GM18517 (cell line): ENCODE results near the gene KRT35.

Experiments used
- ATAC-seq: cut with Tn5 transposase; IDR thresholded peaks from one replicate; pipeline ENCODE4 v1.9.1; 2021; ENCODE audit warnings: mild to moderate bottlenecking, moderate library complexity; ENCODE audit not compliant: unreplicated experiment

The KRT35 gene

DNA sequence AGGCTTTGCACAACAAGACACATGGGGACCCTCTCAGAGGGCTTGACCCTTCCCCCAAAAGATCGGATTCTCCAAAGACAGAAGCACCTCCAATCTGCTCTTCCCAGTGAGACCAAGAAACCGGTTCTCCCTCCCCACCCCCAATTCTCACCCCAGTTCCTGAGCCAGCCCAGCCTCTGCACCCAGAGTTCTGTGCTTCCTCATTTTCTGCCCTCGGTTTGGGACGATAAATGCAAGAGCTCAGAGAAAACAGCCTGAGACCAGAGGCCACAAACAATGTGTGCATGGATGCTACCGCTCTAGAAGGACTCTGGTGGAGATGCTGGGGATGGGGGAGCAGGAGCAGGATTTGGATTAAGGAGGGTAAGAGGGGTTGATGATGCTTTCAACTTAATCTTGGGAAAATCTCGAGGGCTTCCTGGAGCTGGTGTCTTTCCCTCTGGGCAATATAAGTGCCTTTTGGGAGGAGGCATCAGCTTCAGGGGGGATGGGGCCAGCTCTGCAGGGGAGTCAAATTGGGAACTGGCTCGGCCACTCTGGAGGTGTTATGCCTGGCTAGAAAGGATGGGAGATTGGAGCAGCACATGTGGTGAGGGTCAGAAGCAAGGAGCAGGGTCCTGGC is 31.7 kb upstream of the KRT35 start:
- ATAC-seq = no peak

DNA sequence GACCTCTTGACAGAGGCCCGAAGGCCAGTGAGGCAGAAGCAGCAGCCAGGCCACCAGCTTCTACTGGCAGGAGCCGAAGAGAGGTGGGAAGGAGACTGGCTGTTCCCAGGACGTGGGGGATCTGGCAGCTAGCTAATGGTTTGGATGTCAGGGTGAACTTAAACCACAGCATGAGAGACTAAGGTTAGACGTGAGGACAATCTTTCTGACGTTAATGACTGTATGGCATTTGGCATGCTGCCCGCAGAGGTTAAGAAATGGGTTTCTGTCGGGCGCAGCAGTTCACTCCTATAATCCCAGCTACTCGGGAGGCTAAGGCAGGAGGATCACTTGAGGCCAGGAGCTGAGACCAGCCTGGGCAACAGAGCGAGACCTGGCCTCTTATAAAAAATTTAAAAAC is 30.8 kb upstream of the KRT35 start:
- no peak for ATAC-seq

DNA sequence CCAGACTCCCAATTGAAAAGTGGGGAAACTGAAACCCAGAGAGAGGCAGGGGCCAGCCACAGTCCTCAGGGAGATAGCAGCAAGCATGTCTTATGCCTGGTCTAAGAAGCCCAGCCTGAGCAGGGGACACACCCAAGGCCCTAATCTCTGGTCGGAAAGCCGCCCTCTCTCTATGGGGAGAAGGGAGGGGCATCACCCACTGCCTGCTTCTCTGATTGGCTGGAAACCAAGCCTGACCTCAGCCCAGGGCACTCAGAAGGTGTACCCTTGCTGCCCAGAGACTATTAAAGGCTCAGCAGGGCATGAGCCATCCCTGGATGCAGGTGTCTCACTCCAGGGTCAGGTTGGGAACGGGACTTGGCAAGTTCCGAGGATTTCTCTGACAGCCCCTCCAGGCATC is 30.2 kb upstream of the KRT35 start:
- ATAC-seq = no peak

DNA sequence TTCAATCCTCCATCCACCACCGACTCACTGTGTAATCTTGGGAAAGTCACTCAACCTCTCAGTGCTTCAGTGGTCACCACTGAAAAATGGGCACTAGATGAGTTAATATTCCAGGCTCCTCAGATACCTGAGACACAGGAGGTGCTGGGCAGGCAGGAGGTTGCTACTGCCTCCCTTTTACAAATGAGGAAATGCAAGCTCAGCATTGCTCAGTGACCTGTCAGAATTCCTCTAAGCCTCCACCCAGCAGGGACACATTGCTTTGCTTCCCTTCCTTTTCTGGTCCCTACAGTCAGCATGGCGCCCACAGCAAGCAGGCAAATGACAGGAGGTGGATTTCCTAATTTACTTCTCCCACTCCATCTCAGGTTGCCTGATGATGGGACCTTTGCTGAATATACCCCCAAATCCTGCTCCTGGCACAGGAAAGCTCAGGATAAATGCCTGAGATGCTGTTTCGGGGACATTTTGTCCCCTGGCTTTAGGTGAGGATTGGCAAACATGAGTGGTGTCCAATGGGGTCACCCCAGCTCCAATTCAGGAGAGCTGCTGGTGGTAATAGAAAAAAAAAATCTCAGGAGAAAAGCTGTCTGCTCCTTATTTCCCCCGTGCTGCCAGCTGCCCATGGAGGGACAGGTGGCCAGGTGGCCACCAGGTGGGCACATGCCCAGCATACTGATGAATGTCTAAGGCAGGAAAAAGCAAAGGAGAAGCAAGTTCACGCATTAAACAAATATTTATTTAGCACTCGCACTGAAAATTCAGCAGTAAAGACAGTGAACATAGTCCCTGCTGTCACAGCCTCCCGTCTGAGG is 29.5 kb upstream of the KRT35 start:
- ATAC-seq = no peak

DNA sequence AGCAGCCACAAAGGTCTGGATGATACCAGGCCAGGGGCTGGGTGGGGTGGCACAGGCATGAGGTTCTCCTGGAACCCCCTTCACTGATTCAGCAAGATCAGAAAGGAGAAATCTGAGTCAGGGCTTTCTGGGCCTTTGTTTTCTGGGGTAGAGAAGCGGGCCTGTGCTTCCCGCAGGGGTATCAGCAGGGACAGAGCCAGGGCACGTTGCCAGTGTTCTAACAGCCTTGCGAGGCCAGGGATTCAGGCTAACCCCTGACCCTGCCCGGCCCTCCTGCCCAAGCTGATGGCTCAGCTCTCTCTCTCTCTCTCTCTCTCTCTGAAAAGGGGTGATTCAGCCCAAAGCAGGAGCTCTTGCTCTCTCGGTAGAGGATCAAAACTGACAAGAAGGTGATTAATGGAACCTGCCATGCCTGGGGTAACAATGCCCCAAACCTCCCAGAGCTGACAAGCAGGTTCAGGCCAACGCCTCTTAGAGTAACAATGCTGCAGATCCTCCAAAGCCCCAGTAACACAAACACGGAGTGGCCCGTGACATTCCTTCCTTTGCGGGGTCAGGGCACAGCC is 26.4 kb upstream of the KRT35 start:
- no peak for ATAC-seq

DNA sequence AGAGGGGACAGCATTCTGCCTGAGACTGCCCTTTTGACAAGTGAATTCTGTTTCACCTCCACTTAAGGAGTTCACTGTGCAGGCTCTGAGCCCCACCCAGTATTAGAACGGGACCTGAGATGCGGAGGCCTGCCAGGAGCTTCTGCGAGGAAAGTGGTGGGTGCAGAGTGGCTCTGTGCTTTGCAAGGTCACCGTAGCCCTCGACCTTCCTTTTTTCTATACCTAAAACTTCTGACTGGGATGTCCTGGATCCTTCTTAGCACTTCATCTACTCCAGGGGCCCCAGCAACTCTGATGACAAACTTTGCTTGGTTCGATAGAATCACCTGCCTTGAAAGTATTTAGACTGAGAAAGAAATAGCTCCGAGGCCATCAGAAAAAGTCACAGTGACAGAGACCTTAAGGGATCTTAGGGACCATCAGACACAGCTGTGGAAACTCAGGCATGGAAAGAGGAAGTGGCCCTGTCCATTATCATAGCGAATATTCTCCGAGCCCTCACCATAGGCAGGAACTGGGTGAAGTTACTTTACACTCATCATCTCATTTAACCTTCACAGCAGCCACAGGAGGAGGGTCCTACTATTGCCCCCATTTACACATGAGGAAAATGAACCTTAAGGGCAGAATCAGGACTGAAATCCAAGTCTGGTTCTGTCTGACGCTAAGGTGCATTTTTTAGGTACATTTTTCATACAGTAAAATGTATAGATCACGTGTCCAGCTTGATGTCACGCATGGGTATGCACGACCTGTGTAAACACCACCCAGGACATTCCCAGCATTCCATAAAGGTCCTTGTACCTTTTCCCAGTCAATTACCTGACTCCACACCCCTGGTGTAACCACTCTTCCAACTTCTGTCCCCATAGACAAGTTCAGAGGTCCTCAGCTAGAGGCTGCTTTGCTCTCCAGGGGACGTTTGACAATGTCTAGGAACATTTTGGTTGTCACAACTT is 25.1 kb upstream of the KRT35 start:
- no peak for ATAC-seq

DNA sequence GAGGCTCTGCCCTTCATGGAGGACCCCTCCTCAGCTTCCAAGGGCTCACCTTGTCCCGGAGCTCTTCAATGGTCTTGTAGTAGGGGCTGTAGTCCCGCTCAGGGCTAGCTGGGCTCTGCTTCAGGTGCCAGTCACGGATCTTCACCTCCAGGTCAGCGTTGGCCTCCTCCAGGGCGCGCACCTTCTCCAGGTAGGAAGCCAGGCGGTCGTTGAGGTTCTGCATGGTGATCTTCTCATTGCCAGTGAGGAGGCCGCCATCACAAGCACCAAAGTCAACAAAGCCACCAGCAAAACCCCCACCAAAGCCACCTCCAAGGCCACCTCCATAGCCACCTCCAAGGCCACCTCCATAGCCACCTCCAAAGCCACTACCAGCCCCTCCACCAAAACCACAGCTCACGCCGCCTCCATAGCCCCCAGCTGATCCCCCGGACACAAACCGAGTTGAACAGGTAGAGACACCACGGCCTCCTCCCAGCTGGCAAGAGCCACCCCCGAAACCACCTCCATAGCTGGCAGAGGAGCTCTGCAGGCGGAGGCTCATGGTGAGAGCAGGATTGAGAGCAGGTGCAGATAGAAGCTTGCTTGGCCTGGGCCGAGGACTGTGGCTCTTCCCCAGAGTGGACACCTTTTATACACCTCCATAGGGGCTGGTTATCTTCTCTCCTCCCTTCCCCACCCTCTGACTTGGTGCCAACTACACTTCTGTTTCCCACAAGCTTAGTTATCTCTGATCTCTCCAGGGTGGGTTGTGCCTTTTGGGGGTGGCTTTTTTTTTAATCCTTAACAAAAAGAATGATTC is 24.3 kb upstream of the KRT35 start, which contains the start of gene KRT13:
TSS of gene KRT13 (minus strand) at position 606 of the 802 bp plus-strand sequence. CDS start at position 544, 62 bp downstream.
- ATAC-seq = no peak

DNA sequence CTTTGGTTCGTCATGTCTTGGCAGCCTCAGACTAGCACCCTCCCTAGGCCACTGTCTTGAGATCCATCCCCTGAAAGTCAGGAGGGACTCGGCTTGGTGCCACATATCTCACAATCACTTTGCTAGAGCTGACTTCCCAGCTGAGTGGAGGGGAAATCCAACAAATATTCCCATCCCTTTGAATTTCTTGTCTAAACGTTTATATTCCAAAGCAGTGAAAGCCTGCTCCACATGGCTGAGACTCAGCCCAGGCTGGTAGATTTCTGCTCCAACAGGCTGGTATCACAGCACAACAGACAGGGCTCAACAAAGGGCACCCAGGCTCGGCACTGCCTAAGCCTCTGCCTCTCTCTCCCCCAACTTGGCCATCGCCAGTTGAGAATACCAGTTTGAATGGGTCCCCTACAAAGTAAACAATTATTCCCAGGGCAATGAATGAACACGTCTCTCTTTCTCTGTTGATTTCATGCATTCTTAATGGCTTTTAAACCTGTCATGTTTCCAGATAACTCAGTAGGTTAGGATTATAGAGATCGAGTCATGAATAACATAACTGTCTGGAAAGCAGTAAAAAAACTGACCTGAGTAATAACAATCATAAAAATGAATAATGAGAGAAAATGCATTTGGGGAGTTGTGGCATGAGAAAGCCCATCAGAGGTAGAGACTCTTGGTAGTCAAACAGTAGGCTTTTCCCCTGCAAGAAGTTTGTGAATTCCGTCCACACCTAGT is 23.5 kb upstream of the KRT35 start:
- ATAC-seq = no peak

DNA sequence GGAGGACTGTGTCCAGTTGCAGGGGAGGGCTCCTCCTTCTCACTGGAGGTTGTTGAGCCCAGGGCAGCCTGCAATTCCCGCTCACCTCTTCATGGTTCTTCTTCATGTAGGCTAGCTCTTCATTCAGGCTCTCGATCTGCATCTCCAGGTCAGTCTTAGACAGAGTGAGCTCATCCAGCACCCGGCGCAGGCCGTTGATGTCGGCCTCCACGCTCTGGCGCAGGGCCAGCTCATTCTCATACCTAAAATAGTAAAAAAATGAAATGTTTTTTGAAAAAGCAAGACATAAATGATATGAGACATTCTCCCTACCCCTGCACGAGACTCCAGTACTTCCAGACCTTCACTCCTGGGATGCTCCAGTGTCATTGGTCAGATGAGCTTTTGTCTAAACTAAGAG is 22.3 kb upstream of the KRT35 start:
- ATAC-seq = no peak

DNA sequence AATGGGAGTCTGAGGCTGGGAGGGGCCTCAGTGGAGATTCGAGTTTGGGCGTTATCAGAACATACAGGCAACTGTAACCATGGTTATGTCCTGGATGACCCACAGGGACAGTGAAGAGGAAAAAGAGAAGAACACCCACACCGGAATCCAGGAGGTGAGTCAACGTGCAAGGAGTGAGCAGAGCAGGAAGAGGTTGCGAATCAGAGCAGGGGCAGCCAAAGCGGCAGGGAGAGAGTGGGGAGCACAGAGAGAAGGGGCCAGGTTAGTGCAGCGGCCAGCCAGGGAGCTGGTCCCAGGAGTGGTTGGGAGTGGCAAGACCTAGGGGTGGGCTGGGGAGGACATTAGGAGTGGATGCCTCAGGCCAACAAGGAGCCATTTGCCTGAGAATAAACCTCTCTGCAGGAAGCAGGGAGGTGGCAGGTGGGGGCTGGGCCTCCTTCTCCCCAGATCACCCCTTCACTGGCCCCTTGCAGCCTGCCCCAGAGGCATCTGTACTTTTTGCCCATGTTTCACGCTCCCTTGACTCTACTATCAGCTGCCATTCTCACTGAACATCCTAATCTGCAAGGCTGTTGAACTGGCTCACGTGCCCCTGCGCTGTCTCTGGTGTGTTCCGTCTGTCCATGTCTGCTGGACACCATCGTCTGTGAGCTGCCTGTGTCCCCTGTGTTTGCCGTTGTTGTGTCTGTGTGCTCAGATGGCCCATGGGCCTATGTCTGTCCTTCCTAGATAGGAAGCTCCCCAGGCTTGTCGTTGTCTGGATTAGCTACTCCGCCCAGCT is 19.4 kb upstream of the KRT35 start:
- ATAC-seq = no peak

DNA sequence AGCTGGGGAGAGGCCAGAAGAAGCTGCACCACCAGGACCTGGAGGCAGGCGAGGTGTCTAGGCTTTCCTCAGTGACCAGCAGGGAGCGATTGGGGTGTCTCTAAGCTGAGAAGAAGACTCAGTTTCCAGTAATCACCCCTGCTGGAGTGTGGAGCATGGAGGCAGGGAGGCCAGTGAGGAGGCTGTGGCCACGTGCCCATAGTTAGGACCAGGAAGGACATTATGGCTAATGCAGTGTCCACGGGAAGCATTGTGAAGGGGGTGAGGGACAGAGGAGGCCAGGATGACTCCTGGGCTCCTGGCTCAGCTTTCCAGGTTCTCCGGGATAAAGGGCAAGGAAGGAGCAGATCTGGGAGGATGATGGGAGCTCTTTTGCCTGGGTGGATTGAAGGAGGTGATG is 18.8 kb upstream of the KRT35 start:
- no peak for ATAC-seq

DNA sequence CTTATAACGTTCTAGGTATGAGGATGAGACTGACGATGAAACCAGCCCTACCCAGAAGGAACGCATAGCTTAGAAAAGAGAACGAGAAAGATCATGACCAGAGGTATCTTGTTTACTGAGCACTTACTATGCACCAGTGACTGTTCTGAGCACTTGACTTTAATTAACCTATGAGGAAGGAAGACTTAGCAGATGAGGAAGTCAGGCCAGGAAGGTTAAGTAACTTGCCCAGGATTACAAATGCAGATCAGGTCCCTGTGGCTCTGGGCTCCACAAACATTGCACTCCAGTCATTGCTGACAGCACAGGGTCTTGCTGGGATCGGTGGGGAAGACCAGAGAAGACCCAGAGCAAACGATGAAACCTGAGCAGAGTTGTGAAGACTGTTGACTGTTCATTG is 17.3 kb upstream of the KRT35 start:
- ATAC-seq = no peak

DNA sequence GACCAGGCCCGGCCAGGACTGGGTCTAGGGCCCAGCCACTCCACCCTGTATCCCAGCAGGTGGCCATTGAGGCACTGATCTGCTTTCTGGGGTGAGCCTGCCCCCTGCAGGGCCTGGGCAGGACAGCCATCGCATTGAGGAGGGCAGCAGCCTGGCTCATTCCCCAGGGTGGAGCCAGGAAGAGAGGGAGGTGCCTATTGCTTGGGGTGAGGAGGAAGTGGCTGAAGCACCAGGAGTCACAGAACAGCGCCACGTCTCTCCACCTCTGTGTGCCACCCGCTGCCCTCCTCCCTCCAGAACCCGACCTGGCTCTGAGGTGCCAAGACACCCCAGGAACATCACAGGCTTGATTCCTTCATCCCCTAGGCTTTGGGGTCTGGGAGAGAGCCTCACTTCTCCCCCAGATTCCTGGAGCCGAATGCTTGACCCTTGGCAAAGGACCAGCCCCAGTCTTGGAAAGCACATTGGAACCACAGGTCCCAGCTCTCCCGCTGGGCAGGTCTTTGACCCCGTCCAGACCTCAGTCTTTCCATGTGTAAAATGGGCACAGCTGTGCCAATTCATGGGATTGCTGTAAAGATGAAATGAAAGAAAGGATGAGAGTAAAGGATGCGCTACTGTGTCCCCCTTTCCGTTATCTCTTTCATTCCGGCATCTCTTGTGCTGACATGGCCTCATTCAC is 16.0 kb upstream of the KRT35 start:
- peak; percentile 66 for ATAC-seq

DNA sequence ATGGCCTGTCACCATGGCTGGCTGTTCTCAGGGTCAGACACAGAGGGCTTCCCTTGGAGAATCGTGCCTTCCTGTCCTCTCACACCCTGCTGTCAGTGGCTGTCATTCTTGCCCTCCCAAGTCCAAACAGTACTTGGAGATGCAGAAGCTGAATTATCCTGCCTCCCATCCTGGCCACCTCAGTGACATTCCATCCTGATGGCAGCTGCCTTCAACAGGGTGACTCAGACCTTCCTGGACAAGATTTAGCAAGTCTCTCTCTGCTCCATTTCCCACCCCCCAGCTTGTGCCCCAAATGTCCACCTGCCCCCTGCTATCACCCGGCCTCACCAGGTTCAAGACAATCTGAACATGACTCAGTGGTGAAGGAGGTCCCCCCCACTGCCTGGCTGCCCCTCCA is 13.6 kb upstream of the KRT35 start:
- ATAC-seq = no peak

DNA sequence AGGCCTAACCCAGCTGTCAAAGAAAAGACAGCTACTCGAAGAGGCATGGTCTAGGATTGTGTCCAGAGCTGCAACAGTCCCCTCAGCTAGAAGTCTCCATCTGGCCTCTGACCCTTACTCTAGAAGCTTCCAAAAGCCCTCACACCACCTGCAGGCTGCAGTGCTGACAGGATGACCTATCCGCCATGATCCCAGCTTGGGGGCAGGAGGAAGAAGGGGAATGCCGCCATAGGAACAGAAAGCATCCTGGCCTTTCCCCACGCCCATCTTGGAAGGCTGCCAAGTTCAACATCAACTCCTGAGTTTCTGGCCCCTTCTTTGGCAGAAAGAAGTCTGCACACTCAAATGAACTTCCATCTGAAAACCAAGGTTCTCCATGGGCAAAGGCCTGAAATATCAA is 11.8 kb upstream of the KRT35 start:
- ATAC-seq = no peak

DNA sequence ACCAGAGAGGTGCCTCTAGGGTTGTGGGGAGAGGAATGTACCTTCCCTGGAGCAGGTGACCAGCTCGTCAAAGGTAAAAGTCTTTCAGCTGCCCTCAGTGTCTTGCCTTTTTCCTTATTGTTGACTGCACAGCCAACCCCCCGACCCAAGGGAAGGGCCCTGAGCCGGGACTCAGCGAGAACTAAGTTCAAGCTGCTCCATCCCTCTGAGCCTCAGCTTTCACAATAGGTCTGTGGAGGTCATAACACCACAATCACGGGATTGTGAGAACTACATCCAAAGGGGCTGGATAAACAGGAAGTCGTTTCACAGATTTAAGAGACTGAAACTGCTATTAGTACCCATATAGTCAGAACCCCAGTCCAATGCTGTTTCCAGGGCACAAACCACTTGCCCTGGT is 11.4 kb upstream of the KRT35 start:
- ATAC-seq = no peak

DNA sequence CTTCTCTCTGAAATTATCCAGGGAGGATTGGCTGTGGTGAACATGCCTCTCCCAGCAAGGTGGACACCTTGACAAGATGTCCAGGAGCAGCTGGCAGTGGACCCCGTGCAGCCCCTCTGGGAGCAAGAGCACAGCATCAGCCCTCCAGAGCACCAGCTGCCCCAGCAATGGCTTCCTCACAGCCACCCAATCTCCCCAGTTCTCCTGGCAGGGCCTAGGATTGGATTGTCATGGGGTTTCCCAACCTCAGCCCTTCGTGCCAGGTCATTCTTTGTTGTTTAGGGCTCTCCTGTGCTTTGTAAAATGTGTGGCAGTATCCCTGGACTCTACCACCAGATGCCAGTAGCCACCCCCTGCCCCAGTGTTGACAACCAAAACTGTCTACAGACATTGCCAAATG is 10.5 kb upstream of the KRT35 start:
- no peak for ATAC-seq
